Measurements from ENCODE around the gene MAPK8IP2. TPM values are rescaled to one million over a fixed set of nuclear protein-coding genes. Genes with fewer than 3 reads are reported as not detected.

MAPK8IP2 gene
- total RNA-seq, 1 experiment from 2014 or later: 6.4 TPM

GRCh38 chr22:50605613-50606074 is 5.1 kb downstream of the MAPK8IP2 start:
- DNase-seq (ENCODE audit: low read depth, low spot score) (no peak), ATAC-seq (no peak)
- Histone ChIP-seq H3K27ac (ENCODE audit: low read depth, low read length) (no peak overlapping the region), H3K9me2 (ENCODE audit: insufficient read depth) (no peaks in the 10 kb centered on the region), H3K4me3 (replicated peaks in 1 of 2; ENCODE audit: low read depth in 1 of 2, low read length in 2 of 2) (no peak overlapping the region), H3K79me2 (ENCODE audit: insufficient read depth, low read length) (no peaks in the 10 kb centered on the region), H3K27me3 (ENCODE audit: insufficient read depth, low read length) (no peaks in the 10 kb centered on the region), H4K20me1 (ENCODE audit: insufficient read depth) (no peaks in the 10 kb centered on the region), H3K9me3 (ENCODE audit: control insufficient read depth in 1 of 2, insufficient read depth in 1 of 2, low read depth in 1 of 2, low read length in 2 of 2) (no peaks in the 10 kb centered on the region), H3K4me2 (ENCODE audit: low read length) (no peak overlapping the region), H3K36me3 (ENCODE audit: control insufficient read depth in 1 of 2, insufficient read depth in 2 of 2, low read length in 2 of 2) (no peaks in the 10 kb centered on the region), H3K9ac (ENCODE audit: low read length) (no peak overlapping the region), H3K4me1 (ENCODE audit: control insufficient read depth in 1 of 2, insufficient read depth in 2 of 2, low read length in 2 of 2) (peaks cover 0 to 4% of the 10 kb centered on the region in 2 experiments; a peak in 1 of 4 replicates), H2AFZ (ENCODE audit: low read depth, low read length, poor library complexity, severe bottlenecking) (no peak overlapping the region)
- intact Hi-C loops (cut with micrococcal nuclease): no loop called here
- RAD21 ChIA-PET (ENCODE audit: low non-redundant PET in 1 of 2, low total read pairs in 2 of 2, uncharacterized antibody in 2 of 2, unreplicated experiment in 2 of 2): no interaction called here
- POLR2A ChIA-PET: no interaction called here
- TF ChIP-seq EZH2phosphoT487 (IDR thresholded peaks at IDR 0.05; ENCODE audit: borderline replicate concordance) (no peak), POLR2A (IDR thresholded peaks at IDR 0.05; ENCODE audit: borderline replicate concordance, extremely low read depth, insufficient read depth, insufficient read length) (no peak), ZFX (IDR thresholded peaks at IDR 0.05) (no peak), EGR1 (IDR thresholded peaks at IDR 0.05; ENCODE audit: low read depth) (no peak), RAD21 (IDR thresholded peaks at IDR 0.05; ENCODE audit: low read depth) (no peak), CBX3 (IDR thresholded peaks at IDR 0.05; ENCODE audit: low read depth) (no peak), ZBTB33 (IDR thresholded peaks at IDR 0.05; ENCODE audit: extremely low read depth, insufficient replicate concordance, low read length) (no peak), CTCF (IDR thresholded peaks at IDR 0.05 in 2 of 3, conservative IDR thresholded peaks at IDR 0.05 in 1 of 3; ENCODE audit: borderline replicate concordance in 1 of 3, insufficient read depth in 1 of 3, low read depth in 2 of 3, low read length in 2 of 3) (no peak)
- CTCF ChIA-PET: interaction anchor here (1.2 kb wide), 1 partner anchor 15 kb away, joined by 4 read pairs; no protein-coding TSS in a partner anchor
- BruUV-seq (replicated peaks): no TSS peak
